Choroid plexus epithelial cell (primary cell): Measurements from ENCODE around the gene IL17B.

Source experiments
- DNase-seq: peaks from one replicate; pipeline ENCODE4 v3.0.0-alpha.2; 2010; ENCODE audit warnings: low read depth
- H3K4me3 ChIP-seq: 2 replicates; pipeline ENCODE4 v1.5.1; 2011; ENCODE audit warnings: low read depth, mild to moderate bottlenecking, control low read depth, low read length, moderate library complexity
- CTCF ChIP-seq: conservative IDR thresholded peaks from 2 replicates; pipeline ENCODE4 v1.5.1; 2011; ENCODE audit warnings: low read depth, mild to moderate bottlenecking, control low read depth, inconsistent platforms, low read length, moderate library complexity

Gene IL17B

GRCh38 chr5:149374801-149375200 lies 4.3 kb downstream of the IL17B start:
- no peak overlapping the region for H3K4me3 ChIP-seq
- DNase-seq: no peak
- TF ChIP-seq CTCF: no peak

GRCh38 chr5:149374303-149374702 lies 4.8 kb downstream of the IL17B start:
- TF ChIP-seq CTCF: no peak
- DNase-seq: no peak
- no peak overlapping the region for H3K4me3 ChIP-seq

GRCh38 chr5:149372932-149373331 lies 6.2 kb downstream of the IL17B start:
- no peak for TF ChIP-seq CTCF
- no peak overlapping the region for H3K4me3 ChIP-seq
- DNase-seq: no peak

GRCh38 chr5:149372076-149372795 lies 6.9 kb downstream of the IL17B start:
- TF ChIP-seq CTCF: no peak
- no peak overlapping the region for H3K4me3 ChIP-seq
- no peak for DNase-seq

- no peak overlapping the region for H3K4me3 ChIP-seq
- peak; percentile 86 for TF ChIP-seq CTCF
- DNase-seq: peak; percentile 73
Measured at GRCh38 chr5:149371296-149371962, 7.7 kb downstream of the IL17B start.

GRCh38 chr5:149370878-149371277 lies 8.2 kb downstream of the IL17B start:
- H3K4me3 ChIP-seq: no peak overlapping the region
- DNase-seq: no peak

More at GRCh38 chr5:149370878-149371277, 8.2 kb downstream of the IL17B start:
- no peak for TF ChIP-seq CTCF
